NOMO-1 treated with DMSO at 0.1 percent for 48 hours (cell line): ENCODE results near the gene SMAD3.

Source experiments
- DNase-seq: peaks from one replicate; lab custom pipeline; 2025; ENCODE audit not compliant: unreplicated experiment; lab: John Stamatoyannopoulos, UW

Gene SMAD3

DNA sequence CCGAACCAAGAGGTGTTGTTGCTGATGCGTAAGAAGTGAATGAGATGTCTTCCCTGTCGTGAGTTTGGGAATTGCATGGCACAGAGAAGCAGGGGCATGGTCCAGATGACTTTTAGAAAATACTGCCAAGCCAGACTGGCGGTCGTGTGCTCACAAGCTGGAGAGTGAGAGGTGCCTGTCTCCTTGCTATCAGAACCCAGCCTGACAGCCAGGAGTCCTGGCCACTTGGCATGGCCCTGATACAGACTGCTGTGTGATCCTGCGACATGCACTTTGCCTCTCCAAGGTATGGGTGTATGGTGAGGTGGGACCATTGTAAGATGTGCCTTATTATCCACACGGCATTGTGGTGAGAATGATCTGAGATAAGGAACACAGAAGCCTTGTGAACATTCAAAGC is 93.0 kb downstream of the SMAD3 start:
- DNase-seq: no peak

DNA sequence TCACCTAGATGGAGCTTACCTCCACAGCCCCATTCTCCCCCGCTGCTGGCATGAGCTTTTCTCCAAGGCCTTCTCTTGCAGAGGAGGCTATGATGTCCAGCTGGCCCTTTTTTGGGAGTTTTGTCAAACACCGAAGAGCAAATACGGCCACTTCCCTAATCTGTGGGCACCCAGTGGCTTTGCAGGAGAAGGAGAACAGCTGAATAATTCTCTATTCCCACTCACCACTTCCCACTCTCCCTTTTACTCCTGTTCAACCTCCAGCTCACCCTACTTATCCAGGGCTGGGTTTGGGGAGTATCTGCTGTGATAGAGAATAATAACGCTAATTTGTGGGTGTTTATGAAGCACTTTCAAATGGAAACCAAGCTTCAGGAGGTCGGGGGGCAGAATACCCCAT is 96.0 kb downstream of the SMAD3 start:
- peak; percentile 37 for DNase-seq

DNA sequence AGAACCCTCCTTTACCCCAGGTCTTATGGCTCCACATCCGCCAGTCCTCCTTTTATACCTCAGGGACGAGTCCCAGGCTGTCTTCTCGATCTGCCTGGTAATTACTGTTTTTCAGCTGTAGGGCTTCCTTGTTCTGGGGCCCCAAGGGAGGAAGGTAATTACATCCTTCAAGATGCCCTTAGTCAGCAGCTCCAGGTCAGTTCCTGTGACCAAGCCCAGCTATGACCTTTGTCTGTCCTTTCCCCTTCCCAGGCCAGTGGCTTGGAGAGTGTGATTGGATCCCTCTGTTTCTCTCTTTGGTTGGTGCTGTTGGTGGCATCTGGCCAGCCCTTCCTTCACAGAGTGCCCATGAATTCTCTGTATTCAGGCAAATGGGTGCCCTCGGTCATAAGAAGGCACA is 96.5 kb downstream of the SMAD3 start:
- peak; percentile 51 for DNase-seq

DNA sequence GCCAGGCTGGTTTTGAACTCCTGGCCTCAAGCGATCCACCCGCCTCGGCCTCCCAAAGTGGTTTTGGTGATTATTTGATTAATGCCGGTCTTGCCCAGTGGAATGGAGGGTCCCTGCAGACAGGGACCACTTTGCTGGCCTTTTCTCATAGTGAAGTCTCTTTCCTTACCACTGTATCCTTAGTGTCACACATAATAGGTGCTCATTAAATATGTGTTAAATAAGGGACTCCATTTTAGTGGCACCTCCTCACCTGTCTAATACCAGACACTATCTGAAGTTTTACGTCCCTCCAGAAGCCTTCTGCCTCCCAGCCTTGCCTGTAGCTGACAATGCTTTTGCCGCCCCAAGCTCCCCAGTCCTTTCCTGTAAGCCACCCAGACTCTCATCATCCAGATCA is 97.8 kb downstream of the SMAD3 start:
- no peak for DNase-seq

DNA sequence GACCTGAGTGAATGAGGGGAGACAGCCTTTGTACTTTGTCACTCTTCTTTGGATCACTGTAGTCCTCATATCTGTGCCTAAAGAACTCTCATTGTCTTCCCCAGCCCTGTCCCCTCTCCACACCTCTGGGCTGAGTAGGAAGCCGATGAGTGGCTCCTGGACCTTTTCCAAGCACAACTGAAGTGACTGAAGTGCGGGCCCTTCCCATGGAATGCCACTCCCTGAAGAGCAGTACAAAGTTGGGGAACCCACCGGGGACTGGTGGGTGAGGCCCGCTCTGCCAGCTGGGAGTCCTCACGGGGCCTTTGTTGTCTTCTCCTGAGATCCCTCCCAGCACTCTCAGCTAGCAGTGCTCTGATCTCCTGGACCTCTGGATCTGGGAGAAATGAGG is 99.0 kb downstream of the SMAD3 start:
- no peak for DNase-seq

DNA sequence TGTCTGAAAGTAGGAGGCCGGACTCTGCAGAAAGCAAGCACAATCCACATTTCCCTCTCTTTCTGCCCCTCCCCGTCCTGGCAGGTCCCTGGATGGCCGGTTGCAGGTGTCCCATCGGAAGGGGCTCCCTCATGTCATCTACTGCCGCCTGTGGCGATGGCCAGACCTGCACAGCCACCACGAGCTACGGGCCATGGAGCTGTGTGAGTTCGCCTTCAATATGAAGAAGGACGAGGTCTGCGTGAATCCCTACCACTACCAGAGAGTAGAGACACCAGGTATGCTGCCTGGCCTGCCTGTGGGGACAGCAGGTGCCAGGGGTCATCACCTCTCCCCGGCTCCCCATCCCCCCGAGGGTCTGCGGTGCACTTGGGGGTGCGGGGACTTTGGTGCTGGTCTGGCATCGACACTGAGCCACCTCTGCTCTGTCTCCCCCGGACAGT is 99.4 kb downstream of the SMAD3 start:
- no peak for DNase-seq

DNA sequence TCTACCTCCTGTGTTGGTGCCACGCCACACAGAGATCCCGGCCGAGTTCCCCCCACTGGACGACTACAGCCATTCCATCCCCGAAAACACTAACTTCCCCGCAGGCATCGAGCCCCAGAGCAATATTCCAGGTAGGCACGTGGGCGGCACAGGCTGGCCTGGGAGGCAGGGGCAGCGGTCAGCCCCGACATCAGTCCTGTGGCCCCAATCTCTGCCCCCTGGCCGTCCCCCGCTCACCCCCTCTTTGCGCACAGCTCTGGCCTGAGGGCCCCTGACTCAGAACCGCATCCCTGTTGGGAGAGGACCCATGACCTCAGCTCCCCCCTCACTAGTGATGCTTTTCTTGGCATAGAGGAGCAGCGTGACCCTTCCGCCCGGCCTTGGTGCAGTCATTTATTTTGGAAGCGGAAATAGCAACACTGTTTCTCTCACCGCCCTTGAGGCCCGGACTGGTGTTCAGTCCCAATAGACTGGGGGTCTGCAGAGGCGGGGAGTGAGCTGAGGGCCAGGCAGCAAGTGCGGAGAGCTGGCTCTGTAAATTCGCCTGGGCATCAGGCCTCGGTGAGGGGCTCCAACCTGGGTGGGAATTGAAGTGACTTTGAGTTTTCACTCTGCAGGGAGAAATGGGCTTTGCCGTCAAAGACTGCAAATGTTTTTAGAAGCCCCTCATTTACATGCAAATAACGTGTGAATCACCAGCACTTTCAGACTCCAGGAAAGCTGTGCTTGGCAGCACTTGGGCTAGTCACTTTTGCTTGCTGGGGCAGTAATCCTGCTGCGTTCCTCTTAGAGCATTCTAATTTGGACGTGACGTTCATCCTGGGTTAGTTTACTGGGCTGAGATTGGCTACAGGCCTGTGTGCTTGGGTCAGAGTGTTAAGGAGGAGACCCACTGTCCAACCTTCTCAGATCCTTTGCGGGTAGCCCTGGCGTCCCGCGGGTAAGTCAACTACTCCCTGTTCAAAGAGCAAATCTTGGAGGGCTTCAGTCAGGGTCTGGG is 100.2 kb downstream of the SMAD3 start:
- DNase-seq: no peak

DNA sequence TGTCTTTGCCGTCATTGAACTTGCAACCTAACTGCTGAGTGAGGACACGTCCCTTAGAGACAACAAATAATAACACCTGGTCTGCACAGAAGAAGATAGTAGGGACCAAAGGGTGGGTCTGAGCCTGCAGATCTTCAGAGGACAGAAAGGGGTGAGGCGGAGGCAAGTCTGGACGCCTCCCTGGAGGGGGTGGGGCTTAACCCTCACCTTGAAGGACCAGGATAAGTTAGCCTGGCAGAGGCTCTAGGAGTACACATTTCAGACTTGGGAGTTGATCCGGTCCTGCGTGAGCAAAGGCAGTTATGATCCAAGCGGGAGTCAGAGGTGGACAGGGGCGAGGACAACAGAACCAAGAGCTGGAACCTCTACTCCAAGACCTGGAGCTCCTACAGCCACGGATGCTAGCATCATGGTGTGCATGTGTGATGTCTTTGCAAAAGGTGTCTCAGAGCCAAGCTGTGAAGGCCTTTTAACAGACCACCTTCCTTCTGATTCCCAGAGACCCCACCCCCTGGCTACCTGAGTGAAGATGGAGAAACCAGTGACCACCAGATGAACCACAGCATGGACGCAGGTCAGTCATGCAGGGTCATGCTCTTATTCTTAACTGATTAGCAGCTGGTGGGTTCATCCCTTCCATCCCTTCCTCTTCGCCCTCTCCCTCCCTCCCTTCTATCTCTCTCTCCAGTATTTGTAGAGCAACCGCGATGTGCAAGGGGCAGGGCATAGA is 101.0 kb downstream of the SMAD3 start:
- no peak for DNase-seq

DNA sequence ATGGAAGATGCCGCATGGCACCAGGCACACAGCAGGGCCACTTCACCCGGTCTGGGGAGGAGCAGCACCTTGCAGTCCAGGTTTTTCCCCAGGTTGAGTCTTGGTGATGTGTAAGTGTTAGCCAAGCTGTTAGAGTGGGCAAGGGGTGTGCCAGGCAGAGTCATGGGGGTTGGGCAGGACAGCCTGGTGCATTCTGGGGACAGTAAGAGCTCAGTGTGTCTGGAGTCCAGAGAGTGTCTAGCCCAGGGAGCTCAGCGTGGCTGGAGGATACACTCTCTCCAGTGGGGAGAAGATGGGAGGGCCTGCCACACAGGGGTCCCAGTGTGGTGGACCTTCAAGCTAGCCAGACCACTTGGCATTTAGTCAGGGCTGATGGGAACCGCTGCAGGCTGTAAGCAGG is 101.7 kb downstream of the SMAD3 start:
- DNase-seq: no peak

DNA sequence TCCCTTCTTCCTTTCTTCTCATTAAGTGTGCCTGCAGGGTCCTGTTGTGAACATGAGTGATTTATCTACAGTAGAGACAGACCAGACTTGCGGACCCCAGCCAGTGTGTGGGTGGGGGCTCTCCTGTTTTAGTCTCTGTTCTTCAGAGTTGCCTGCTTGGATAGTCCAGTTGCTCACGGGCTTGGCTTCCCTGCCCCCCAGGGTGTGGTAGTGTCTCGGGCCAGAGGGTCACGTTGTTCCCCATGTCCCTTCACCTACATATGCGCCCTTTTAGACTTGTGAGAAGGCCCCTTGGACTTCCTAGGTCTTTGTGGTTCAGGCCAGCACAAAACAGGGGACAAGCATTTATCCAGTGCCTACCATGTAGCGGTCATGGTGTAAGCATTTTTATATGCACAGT is 103.3 kb downstream of the SMAD3 start:
- no peak for DNase-seq

DNA sequence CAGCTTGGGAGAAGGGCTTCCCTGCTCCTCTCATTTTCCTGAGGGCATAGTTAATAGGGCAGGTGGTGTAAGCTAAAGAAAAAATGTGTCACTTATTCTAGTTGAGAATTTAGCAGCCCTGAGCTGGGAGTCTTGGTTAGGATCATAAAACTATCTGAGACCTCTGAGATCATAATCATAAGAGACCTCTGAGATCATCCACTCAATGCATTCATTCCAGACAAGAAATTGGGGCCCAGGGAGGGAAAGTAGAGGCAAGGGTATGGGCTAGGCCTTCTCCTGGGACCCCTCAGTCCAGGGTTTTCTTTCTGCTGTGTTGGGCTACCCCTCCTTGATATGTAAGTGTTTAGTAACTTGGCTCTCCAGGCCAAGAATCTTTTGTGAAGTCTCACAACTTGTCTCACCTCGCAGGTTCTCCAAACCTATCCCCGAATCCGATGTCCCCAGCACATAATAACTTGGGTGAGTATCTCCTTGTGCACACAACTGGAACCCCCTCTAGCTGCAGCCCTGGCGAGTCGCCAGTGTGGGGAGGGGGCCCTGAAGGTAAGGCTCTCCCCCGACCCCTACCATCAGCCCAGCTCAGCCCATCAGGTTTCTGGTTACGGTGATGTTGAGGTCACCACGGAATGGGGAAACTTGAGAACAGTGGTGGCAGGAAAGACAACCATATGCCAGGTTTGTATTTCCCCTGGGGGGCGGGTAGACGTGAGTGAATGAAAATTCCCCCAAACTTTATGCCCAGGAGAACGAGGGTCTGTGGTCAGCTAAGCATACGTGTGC is 104.9 kb downstream of the SMAD3 start:
- DNase-seq: no peak

DNA sequence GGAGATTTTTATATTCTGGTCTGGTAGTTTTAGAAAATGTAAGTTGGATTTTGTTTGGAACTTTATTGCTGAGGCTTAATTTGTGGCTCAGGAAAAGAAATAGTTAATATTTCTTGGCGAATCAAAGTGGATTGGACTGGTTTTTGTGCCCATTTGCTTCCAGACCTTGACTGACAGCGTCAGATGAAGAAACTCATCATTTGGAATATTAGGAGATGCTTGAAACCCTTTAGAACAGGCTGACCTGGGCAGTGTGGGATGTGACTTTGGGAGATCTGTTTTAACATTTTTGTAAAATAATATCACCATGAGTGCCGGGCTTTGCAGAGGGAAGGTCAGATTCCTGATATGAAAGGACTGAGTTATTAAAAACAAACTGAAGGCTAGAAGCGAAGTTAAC is 106.1 kb downstream of the SMAD3 start:
- DNase-seq: no peak

DNA sequence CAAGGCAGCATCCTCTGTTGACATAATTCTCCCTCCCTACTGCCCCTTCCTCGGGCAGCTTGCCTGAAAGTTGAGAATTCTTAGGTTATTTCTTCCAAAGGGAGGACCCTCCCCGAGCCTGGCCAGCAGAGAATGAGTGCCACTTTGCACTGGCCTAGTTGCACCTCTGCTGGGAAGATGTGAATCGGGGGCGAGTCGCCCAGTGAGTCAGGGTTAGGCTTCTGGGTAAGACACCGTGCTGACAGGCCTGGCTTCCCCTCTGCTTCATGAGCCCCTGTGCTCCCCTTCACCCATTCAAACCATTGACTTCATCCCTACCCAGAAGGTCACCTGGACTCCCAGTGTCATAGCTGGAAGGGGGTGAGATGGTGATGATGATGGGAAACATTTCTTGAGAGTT is 106.8 kb downstream of the SMAD3 start:
- DNase-seq: no peak

DNA sequence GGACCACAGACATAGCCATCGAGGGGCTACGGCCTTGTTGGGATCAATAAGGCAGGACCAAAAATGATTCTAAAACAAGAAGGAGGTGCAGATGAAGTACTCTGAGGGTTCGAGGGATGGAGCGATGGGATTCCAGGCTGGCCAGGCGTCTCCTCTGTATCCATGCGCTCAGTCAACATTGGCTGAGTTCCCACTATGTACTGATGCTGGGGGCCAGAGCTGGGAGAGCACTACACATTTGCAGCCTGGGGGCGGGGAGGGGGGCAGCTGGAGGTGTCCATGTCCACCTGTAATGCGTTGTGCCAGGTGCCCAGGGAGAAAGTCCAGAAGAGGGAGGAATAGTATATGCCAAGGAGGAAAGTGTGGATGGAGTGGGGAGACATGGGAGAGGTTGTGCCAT is 107.6 kb downstream of the SMAD3 start:
- no peak for DNase-seq

DNA sequence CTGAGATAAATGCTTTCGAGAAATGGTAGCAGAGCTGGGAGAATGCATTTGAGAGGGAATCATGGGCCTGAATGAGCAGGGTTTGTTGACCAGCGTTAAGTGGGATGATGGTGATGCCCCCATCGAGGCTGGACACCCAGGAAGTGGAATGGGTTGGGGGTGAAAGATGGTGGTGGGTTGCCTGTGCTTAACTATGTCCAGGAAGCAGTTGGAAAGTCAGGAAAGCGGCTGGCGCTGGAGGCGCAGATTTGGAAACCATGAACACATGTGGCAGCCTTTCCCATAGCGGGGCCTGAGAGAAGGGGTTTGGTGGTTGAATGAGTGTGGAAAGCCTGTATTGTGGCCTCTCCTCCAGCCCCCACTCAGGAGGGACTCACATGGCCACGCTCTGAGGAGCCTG is 108.4 kb downstream of the SMAD3 start:
- no peak for DNase-seq

DNA sequence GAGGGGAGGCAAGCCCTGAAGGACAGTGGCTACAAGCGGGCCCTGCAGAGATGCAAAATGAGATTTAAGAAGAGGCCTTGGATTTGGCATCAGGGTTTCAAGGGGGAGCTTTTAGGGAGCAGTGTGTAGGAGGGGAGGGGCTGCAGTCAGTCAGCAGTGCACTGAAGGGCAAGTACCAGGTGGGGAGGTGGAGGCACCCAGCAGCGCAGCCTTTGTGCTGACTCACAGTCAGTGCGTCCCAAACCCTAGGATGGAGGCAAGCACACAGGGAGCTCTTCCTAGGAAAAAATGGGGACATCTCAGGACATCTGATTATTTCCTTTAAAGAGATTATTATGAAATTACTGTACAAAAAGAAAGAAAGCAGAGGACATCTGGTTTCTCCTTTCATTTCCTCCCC is 109.0 kb downstream of the SMAD3 start:
- DNase-seq: no peak

DNA sequence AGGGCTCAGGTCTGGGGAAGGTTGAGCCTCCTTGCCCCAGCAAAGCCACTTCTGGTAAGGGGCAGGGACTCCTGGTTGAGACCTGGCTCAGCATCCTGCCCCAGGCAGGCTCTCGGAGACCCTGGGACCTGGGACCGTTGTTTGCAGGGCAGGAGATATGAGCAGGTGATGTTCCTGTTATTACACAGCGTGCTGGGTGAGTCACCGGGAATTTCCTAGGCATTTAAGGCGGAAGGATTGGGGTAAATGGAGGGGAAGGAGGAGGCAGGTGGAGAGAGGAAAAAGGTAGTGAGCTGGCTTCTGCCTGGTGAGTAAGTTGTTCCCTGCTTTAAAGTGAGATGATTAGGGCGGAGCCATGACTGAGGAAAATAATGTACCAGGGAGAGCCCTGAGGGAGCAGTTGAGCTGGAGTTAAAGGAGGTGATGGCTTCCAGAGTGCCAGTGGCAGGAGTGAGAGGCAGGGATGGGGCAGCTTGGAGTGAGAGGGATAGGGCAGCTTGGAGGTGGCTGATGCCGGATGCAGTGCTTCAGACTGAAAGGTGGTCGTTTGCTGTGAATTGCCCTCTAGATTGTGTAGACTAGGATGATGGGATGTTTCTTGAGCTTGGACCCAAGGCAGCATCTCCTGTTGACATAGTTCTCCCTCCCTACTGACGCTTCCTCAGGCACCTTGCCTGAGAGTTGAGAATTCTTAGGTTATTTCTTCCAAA is 109.6 kb downstream of the SMAD3 start:
- DNase-seq: no peak

DNA sequence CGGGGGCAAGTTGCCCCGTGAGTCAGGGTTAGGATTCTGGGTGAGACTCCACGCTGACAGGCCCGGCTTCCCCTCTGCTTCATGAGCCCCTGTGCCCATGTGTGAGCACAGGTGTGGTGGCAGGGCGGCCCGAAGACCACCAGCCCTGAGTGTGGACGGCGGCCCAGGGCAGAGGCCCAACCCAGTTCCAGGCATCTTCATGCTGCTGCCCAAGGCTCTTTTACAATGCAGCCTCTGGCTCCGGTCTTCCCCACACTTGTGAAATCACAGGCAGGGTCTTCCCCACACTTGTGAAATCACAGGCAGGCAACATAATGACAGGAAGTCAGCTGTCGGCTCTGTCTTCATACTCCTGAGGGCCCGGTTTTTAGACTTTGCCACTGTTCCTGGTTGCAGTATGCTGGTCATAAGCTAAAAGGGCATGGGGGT is 110.3 kb downstream of the SMAD3 start:
- peak; percentile 96 for DNase-seq

DNA sequence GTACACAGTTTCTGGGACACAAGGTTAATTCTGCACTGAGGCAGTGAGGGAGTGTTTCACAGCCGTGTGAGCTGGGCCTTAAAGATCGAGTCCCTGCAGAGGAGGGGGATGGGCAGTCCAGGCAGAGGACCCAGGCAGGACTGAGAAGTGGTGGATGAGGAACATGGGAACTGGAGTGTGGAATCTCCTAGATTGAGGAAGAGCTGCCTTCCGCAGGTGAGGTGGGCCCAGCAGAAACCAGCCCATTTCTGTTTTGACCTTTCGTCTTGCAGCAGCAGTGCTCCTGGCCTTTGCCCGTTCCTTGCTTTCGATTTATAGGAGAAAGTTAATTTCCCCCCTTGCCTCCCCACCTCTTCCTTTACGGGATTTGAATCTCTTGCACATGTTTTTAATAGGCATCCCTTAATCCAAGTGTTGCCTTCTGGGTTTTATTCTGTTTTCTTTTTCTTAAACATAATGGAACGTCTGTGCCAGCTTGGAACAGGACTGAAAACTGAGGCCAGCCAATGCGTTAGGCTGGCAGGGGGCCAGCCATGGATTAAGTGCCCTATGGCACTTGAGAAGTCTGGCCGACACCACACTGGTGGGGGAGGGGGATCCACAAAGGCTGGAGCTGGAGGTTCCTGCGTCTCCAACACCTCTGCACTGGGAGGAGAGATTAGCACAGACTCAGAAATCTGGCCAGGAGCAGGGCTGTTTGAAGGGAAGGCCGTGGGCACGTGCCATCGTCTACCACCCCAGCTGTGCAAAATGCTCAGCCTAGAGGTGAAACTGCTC is 111.0 kb downstream of the SMAD3 start:
- DNase-seq: no peak

DNA sequence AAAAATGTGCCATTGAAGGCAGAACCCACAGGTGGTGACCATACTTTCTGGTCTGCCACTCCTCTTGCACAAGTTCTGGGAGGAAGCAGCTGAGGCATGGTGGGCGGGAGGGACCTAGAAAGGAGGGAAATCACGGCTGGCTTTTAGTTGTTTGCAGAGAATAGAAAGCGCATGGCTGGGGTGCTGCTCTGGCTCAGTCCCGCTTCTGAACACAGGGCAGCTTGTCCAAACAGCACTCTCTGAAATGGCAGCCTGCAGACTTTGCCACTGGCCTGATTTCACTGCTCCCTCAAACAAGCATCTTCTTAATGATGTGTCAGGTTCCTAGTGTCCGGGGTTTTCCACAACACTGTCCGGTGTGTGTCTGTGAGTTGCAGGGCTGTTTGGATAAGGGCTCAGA is 112.3 kb downstream of the SMAD3 start:
- no peak for DNase-seq
